Prostate gland (tissue), 2 donors: Measurements from ENCODE around the gene MRPS10. TPM values are rescaled to one million over a fixed set of nuclear protein-coding genes. Genes with fewer than 3 reads are reported as not detected.

ENCODE experiments used
- DNase-seq: peaks from one replicate; pipeline ENCODE4 v3.0.0-alpha.2; 2019; ENCODE audit warnings: low spot score
- H3K27ac ChIP-seq, 2 donors: fragments of 200-600 bp; sonication (generic); 2 replicates each; pipeline ENCODE4 v1.5.1; 2017 to 2019
- H3K27me3 ChIP-seq: fragments of 200-600 bp; sonication (generic); replicated peaks from 2 replicates; pipeline ENCODE4 v1.5.1; 2019; ENCODE audit not compliant: insufficient read depth
- H3K36me3 ChIP-seq, 2 donors: fragments of 200-600 bp; sonication (generic); 1 replicate in 1 of 2; 2 replicates in 1 of 2; pipeline versions ENCODE4 v1.5.1 to v1.8.1; 2017 to 2019
- H3K4me1 ChIP-seq: fragments of 200-600 bp; sonication (generic); replicated peaks from 2 replicates; pipeline ENCODE4 v1.5.1; 2019
- H3K4me3 ChIP-seq, 2 donors: fragments of 200-600 bp; sonication (generic); 2 replicates each; pipeline ENCODE4 v1.5.1; 2017 to 2019
- H3K9me3 ChIP-seq: fragments of 200-600 bp; sonication (generic); 2 replicates; pipeline ENCODE4 v1.5.1; 2017
- POLR2A ChIP-seq: fragments of 450-650 bp; IDR thresholded peaks from one replicate; pipeline ENCODE4 v1.6.1; 2016; ENCODE audit warnings: antibody characterized with exemption, mild to moderate bottlenecking
- POLR2AphosphoS5 ChIP-seq: sonication (generic); formaldehyde crosslinking; IDR thresholded peaks from one replicate; pipeline ENCODE4 v1.6.1; 2017; ENCODE audit warnings: antibody characterized with exemption
- WGBS: methylation state at CpG from one replicate; pipeline ENCODE4 v1.1.5; 2018; 5-methylcytosine and 5-hydroxymethylcytosine counted together
- intact Hi-C: fragments of 100-400 bp; cut with DNase I; formaldehyde crosslinking; loops from one replicate; pipeline ENCODE4 v1.14.2; 2022
- total RNA-seq, 2 donors: library from RNA; depleted of rRNA; stranded (reverse); fragments of >200 nt; gene quantifications; one replicate each; pipeline ENCODE4 v1.1.0, GENCODE V29; 2016
- TF ChIP-seq, protein P1 (sequence below), 4 experiments: fragments of 200-600 bp in 2 of 4; fragments of 450-650 bp in 2 of 4; sonication (generic) in 2 of 4; IDR thresholded peaks; 1 replicate in 3 of 4; 2 replicates in 1 of 4; pipeline ENCODE4 v1.5.1; 2016 to 2019; ENCODE audit warnings: antibody characterized with exemption in 4 of 4, mild to moderate bottlenecking in 2 of 4, moderate library complexity in 2 of 4

MRPS10 gene
- total RNA-seq, 2 donors from 2014 or later, result 27.5 to 31.8 TPM

DNA sequence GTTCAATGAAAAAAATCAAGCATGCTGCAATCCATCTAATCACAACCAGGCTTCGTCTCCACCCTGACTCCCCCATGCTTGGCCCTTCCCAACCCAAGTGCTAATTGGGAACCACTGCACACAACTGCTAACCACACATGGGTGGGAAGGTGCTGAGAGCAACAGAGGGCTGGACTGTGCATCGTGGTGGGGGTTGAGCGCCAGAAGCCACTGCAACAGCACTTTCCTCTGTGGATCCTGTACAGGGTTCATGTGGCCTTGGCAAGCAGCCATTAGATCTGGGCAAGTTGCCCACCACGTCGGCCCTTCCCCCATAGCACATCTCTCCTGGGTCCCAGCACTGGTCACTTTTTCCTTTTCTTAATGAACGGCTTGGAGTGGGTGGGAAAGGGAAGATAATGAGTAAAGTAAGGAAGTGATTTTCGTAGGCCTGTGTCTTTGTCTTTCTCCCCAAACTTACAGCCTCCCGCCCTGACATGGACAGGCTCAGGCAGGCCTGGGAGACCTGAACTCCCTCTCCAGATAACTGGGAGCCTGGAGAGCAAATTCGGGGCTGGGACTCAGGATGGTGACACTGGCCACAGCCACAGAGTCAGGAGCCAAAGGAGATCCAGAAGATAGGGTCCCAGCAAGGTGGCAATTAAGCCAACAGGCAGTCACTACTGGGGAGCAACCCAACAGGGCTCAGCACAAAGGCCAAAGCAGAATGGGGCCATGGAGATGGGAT, 34.4 kb upstream of the MRPS10 start:
- no peak for DNase-seq
- Histone ChIP-seq H3K27me3 (no peaks in the 10 kb centered on the region), H3K9me3 (no peaks in the 10 kb centered on the region), H3K36me3 (no peaks in the 10 kb centered on the region), H3K27ac (no peak overlapping the region), H3K4me3 (no peak overlapping the region), H3K4me1 (no peaks in the 10 kb centered on the region)
- TF ChIP-seq POLR2AphosphoS5 (no peak), POLR2A (no peak)
- TF ChIP-seq, protein P1, sequence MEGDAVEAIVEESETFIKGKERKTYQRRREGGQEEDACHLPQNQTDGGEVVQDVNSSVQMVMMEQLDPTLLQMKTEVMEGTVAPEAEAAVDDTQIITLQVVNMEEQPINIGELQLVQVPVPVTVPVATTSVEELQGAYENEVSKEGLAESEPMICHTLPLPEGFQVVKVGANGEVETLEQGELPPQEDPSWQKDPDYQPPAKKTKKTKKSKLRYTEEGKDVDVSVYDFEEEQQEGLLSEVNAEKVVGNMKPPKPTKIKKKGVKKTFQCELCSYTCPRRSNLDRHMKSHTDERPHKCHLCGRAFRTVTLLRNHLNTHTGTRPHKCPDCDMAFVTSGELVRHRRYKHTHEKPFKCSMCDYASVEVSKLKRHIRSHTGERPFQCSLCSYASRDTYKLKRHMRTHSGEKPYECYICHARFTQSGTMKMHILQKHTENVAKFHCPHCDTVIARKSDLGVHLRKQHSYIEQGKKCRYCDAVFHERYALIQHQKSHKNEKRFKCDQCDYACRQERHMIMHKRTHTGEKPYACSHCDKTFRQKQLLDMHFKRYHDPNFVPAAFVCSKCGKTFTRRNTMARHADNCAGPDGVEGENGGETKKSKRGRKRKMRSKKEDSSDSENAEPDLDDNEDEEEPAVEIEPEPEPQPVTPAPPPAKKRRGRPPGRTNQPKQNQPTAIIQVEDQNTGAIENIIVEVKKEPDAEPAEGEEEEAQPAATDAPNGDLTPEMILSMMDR (IDR thresholded peaks at IDR 0.05), result no peak
- intact Hi-C loops, result no loop called here
- 24% methylated on average over 9 of the region's 9 CpGs for WGBS

DNA sequence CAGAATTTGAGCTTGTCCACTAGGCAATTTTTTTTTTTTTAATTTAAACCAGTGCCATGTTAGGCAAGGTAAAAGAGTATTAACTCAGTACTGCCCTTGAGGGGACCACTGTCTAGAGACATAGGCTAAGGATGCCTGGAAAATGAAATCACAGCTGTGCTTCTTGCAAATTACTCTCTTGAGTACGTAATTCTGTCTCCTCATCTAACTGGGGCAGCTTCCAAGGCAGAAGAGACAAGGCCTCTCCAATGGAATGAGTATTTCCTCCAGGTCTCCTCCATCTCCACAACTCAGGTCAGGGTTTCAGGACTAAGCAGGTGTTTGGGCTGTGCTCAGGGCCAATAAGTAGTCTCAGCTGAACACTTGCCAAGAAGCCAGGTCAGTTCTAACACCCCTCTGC, 33.8 kb upstream of the MRPS10 start:
- H3K9me3 ChIP-seq, result no peaks in the 10 kb centered on the region
- no peak overlapping the region for H3K27ac ChIP-seq
- no peaks in the 10 kb centered on the region for H3K36me3 ChIP-seq
- intact Hi-C loops, result no loop called here
- H3K4me3 ChIP-seq, result no peak overlapping the region
- no peak for DNase-seq
- no peaks in the 10 kb centered on the region for H3K27me3 ChIP-seq
- TF ChIP-seq, protein P1 (IDR thresholded peaks at IDR 0.05), result no peak
- TF ChIP-seq POLR2AphosphoS5, result no peak
- TF ChIP-seq POLR2A, result no peak
- 78% methylated on average over 1 of the region's 1 CpG for WGBS
- H3K4me1 ChIP-seq, result no peaks in the 10 kb centered on the region

DNA sequence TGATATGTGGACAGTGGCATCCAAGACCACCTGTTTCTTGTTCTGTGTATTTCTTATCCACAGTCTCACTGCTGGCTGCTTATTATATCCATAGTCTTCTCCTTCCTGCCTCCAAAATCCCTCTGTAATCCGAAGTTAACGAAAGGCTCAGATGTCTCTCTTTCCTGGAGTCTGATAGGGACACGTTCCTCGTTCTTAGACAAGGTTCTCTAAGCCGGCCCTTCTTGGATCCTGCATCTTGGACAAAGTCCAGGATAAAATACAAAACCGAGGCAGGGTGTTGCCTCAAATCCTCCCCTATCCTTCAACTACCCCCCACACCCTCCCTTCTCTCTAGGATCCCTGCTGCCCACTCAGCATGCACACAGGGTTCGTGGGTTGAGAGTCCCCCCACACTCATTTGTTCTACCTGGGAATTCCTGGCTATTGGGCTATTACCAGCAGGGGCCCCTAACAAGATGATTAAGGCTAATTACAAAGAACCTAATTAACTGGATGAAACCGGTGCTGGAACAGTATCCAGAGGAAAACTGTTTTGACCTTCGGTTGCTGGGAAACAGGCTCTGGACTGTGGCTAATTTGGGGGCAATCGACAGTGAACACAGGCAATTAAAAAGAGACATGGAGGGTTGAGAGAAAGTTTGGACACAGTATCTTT, 32.7 kb upstream of the MRPS10 start:
- intact Hi-C loops, result no loop called here
- Histone ChIP-seq H3K27ac (no peak overlapping the region), H3K4me3 (no peak overlapping the region), H3K27me3 (no peaks in the 10 kb centered on the region), H3K9me3 (no peaks in the 10 kb centered on the region), H3K36me3 (no peaks in the 10 kb centered on the region), H3K4me1 (no peaks in the 10 kb centered on the region)
- TF ChIP-seq, protein P1 (IDR thresholded peaks at IDR 0.05), result no peak
- TF ChIP-seq POLR2AphosphoS5 (no peak), POLR2A (no peak)
- WGBS, result 64% methylated on average over 10 of the region's 10 CpGs
- DNase-seq, result no peak

DNA sequence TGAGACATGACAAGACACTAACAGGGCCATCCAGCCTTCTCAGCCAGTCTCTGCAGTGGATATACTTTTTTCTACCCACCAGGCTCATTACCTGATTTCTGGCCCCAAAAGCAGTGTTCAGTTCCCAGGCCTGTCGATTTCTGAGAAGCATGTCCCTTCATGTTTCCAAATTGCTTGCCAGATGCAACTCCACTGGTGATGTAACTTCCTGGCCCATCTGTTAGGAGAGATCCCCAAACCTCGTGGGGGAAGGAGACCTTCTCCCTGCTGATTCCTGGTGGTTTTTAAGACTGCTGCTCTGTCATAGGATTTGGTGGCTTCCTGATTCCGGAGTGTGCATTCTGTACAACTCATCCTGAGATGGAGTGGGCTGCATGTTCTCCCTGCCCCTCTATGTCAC, 31.6 kb upstream of the MRPS10 start:
- Histone ChIP-seq H3K4me3 (no peak overlapping the region), H3K36me3 (peaks cover 0 to 4% of the 10 kb centered on the region in 2 donors), H3K27me3 (no peaks in the 10 kb centered on the region), H3K27ac (no peak overlapping the region), H3K4me1 (no peaks in the 10 kb centered on the region), H3K9me3 (no peaks in the 10 kb centered on the region)
- intact Hi-C loops, result no loop called here
- WGBS, result 40% methylated on average over 3 of the region's 3 CpGs
- DNase-seq, result no peak
- TF ChIP-seq, protein P1 (IDR thresholded peaks at IDR 0.05), result no peak
- TF ChIP-seq POLR2AphosphoS5 (no peak), POLR2A (no peak)

DNA sequence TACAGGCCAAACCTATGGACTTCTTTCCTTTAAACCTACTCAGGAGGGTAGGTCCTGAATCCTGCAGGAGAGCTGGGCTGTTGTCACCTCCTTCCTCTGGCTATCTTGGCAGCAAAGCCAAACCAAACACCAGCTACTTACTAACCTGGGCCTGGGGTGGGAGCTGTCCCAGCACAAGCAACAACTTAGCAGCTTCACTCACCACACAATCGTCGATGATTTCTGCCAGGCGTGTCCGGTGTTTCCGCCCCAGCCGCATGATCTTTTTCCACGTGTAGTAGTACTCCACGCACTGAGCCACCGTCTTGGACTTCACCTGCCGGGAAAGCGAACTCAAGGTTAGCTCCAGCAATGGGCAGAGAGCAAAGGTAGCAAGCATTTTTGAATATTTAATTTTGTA, 25.4 kb upstream of the MRPS10 start:
- Histone ChIP-seq H3K9me3 (no peaks in the 10 kb centered on the region), H3K4me1 (no peaks in the 10 kb centered on the region), H3K4me3 (no peak overlapping the region), H3K27ac (no peak overlapping the region), H3K27me3 (no peaks in the 10 kb centered on the region), H3K36me3 (peaks cover 4 to 5% of the 10 kb centered on the region in 2 donors)
- intact Hi-C loops, result no loop called here
- no peak for DNase-seq
- no peak for TF ChIP-seq POLR2AphosphoS5
- TF ChIP-seq, protein P1 (IDR thresholded peaks at IDR 0.05), result no peak
- no peak for TF ChIP-seq POLR2A
- WGBS, result 92% methylated on average over 11 of the region's 11 CpGs
